ENCODE results near the gene ZNF772. TPM values are rescaled to one million over a fixed set of nuclear protein-coding genes. Genes with fewer than 3 reads are reported as not detected.

Gene ZNF772
- total RNA-seq, 2 experiments from 2014 or later, result 2.5 to 3.2 TPM

DNA sequence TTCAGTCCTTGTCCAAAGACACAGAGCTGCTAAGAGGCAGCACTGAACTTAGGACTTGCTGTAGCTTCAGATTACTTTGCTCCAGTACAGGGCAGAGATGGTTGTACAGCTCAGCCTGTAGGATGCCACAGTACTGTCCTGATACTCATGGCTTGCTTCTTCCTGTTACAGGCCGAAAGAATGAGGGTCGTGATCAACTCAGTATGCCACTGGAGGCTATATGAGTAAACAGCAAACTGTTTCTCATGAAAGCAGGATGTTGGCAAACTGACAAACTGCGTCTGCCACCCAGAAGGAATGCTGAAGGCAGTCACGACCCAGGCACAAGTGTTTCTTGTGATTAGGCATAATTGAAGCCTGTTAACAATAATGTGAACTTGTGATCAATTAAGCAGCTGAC is 39.4 kb downstream of the ZNF772 start:
- TF ChIP-seq, protein P1, sequence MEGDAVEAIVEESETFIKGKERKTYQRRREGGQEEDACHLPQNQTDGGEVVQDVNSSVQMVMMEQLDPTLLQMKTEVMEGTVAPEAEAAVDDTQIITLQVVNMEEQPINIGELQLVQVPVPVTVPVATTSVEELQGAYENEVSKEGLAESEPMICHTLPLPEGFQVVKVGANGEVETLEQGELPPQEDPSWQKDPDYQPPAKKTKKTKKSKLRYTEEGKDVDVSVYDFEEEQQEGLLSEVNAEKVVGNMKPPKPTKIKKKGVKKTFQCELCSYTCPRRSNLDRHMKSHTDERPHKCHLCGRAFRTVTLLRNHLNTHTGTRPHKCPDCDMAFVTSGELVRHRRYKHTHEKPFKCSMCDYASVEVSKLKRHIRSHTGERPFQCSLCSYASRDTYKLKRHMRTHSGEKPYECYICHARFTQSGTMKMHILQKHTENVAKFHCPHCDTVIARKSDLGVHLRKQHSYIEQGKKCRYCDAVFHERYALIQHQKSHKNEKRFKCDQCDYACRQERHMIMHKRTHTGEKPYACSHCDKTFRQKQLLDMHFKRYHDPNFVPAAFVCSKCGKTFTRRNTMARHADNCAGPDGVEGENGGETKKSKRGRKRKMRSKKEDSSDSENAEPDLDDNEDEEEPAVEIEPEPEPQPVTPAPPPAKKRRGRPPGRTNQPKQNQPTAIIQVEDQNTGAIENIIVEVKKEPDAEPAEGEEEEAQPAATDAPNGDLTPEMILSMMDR (IDR thresholded peaks at IDR 0.05), result no peak
- Mint-ChIP-seq H3K4me1 (ENCODE audit: low read depth) (peaks cover 31% of the 10 kb centered on the region), H3K36me3 (ENCODE audit: low read depth) (peaks cover 79% of the 10 kb centered on the region), H3K27me3 (no peaks in the 10 kb centered on the region), H3K9me3 (peaks cover 35% of the 10 kb centered on the region), H3K27ac (no peak overlapping the region), H3K4me3 (peak overlapping the region; percentile 50)
- DNase-seq (no peak), ATAC-seq (ENCODE audit: poor library complexity) (no peak)
- CTCF ChIA-PET, result no interaction called here
- peaks cover 21% of the 10 kb centered on the region for H3K4me1 ChIP-seq (ENCODE audit: insufficient read depth, low read length)
- POLR2A ChIA-PET, result interaction anchor here (0.6 kb wide), 2 partner anchors 192 to 197 kb away, joined by 3 read pairs; partner anchors contain the start of gene ZNF805
- peaks cover 16 to 36% of the 10 kb centered on the region in 2 experiments for H3K9me3 ChIP-seq (ENCODE audit: control insufficient read depth in 1 of 2, insufficient read depth in 1 of 2, low read length in 2 of 2)
- no peak overlapping the region for H3K27ac ChIP-seq (ENCODE audit: low read depth in 1 of 2, low read length in 2 of 2)
- H3K27me3 ChIP-seq (ENCODE audit: control insufficient read depth in 1 of 2, insufficient read depth in 2 of 2, low read length in 2 of 2), result no peaks in the 10 kb centered on the region
- peaks cover 35% of the 10 kb centered on the region for H3K36me3 ChIP-seq (ENCODE audit: insufficient read depth, low read length)
- no peak overlapping the region for H3K4me3 ChIP-seq (ENCODE audit: low read length)
- intact Hi-C loops (cut with DNase I, micrococcal nuclease), result loop anchor here in 1 of 2 experiments (10.0 kb wide), 1 partner anchor 843 kb away; the partner anchor contains the start of gene ZNF71

DNA sequence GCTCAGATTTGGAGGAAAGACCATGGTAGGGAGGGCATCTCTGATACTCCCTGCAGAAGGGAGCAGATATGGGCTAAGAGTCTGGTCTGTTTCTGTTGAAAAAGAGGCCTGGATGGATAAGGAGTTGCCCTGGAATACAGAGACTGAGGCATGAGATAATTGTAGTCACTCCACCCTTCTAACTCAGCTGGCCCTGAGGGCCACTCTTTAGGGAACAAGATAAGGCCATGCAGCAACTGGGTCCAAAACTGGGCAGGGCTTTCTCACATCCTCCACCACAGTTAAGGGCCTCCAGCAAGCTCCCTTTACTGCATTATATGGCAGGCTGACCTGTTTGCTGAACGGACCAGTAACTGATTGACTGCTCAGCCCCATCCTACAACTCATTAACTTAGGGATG is 40.9 kb downstream of the ZNF772 start:
- ChIA-PET POLR2A (interaction anchor here (1.4 kb wide), 1 partner anchor 11 kb away, joined by 3 read pairs; no protein-coding TSS in a partner anchor), CTCF (no interaction called here)
- Mint-ChIP-seq H3K27ac (peak overlapping the region; percentile 70), H3K36me3 (ENCODE audit: low read depth) (peaks cover 63% of the 10 kb centered on the region), H3K4me3 (peak overlapping the region; percentile 97), H3K9me3 (peaks cover 26% of the 10 kb centered on the region), H3K4me1 (ENCODE audit: low read depth) (peaks cover 31% of the 10 kb centered on the region), H3K27me3 (no peaks in the 10 kb centered on the region)
- Histone ChIP-seq H3K4me3 (ENCODE audit: low read length) (no peak overlapping the region), H3K27ac (ENCODE audit: low read depth in 1 of 2, low read length in 2 of 2) (no peak overlapping the region), H3K27me3 (ENCODE audit: control insufficient read depth in 1 of 2, insufficient read depth in 2 of 2, low read length in 2 of 2) (no peaks in the 10 kb centered on the region), H3K9me3 (ENCODE audit: control insufficient read depth in 1 of 2, insufficient read depth in 1 of 2, low read length in 2 of 2) (peaks cover 4 to 32% of the 10 kb centered on the region in 2 experiments), H3K36me3 (ENCODE audit: insufficient read depth, low read length) (peaks cover 25% of the 10 kb centered on the region), H3K4me1 (ENCODE audit: insufficient read depth, low read length) (peaks cover 21% of the 10 kb centered on the region)
- no peak for ATAC-seq (ENCODE audit: poor library complexity)
- TF ChIP-seq, protein P1 (IDR thresholded peaks at IDR 0.05), result no peak
- intact Hi-C loops (cut with DNase I, micrococcal nuclease), result loop anchor here in 1 of 2 experiments (10.0 kb wide), 1 partner anchor 842 kb away; the partner anchor contains the start of gene ZNF71
- DNase-seq, result no peak

DNA sequence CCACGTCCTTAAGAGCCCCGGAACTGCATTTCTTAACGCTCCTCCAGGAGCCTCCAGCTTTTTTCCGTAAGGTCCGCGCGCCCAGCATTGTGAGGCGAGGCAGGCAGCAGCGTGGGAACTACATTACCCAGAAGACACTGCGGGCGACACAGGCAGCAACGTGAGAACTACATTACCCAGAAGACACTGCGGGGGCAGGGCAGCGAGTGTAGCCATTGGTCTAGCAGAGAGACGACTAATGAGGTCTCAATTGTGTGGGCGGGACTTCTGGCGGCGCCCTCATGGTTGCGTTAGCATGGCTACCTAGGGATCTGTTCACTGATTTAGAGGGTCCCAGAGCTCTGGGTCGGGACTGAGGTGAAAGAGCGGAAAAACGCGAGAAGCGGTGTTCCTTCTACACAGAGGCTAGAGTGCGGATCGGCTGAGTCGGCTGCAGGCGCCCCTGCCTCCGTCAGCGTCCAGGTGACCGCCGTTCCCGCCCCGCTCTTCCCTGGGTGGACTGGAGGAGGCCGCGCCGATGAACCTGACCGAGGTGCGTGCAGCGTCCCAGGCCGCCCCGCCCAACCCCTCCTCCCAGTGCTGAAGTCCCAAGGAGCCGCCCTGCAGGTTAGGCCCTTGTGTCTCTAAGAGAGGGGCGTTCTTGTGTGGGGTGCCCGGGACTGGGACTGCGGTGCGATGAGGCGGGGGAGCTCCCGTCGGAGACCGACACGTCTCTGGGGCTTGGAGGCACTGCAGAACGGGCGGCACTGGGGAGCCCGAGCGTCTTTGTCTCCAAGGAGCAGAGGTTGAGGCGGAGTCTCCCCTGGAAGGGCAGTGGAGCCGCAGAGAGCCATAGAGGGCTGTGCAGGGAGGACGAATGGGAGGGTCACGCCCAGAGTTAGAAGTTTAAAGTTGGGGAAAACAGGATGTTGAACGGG is 42.0 kb downstream of the ZNF772 start, which contains the start of gene ZNF749:
Gene ZNF749 (plus strand): TSS at position 264 of the 917 bp plus-strand sequence. CDS start 254 bp downstream, at position 518.
- Histone ChIP-seq H3K4me1 (ENCODE audit: insufficient read depth, low read length) (peaks cover 21% of the 10 kb centered on the region), H3K27ac (ENCODE audit: low read depth in 1 of 2, low read length in 2 of 2) (peak within 1 kb of the TSS; percentile 47 to 67), H3K4me3 (ENCODE audit: low read length) (peak within 1 kb of the TSS; percentile 79), H3K9me3 (ENCODE audit: control insufficient read depth in 1 of 2, insufficient read depth in 1 of 2, low read length in 2 of 2) (peaks cover 4 to 21% of the 10 kb centered on the region in 2 experiments), H3K27me3 (ENCODE audit: control insufficient read depth in 1 of 2, insufficient read depth in 2 of 2, low read length in 2 of 2) (no peaks in the 10 kb centered on the region), H3K36me3 (ENCODE audit: insufficient read depth, low read length) (peaks cover 24% of the 10 kb centered on the region)
- Mint-ChIP-seq H3K27me3 (no peaks in the 10 kb centered on the region), H3K9me3 (peaks cover 19% of the 10 kb centered on the region), H3K27ac (peak within 1 kb of the TSS; percentile 70), H3K4me1 (ENCODE audit: low read depth) (peaks cover 31% of the 10 kb centered on the region), H3K36me3 (ENCODE audit: low read depth) (peaks cover 54% of the 10 kb centered on the region), H3K4me3 (peak within 1 kb of the TSS; percentile 97)
- TF ChIP-seq, protein P1 (IDR thresholded peaks at IDR 0.05), result no peak
- peak; percentile 100 for ATAC-seq (ENCODE audit: poor library complexity)
- peak; percentile 91 to 99 (median 97) for DNase-seq
- POLR2A ChIA-PET, result interaction anchor here (1.4 kb wide), 1 partner anchor 12 kb away, joined by 3 read pairs; no protein-coding TSS in a partner anchor
- intact Hi-C loops (cut with DNase I, micrococcal nuclease), result loop anchor here (1.0 to 10.0 kb wide), 10 partner anchors 24 to 841 kb away; partner anchors contain the start of genes ZNF548 (in 2 of the 2), ZNF772 (in 2 of the 2), TRAPPC2B (in 1 of the 2) and ZNF17 (in 1 of the 2)
- CTCF ChIA-PET, result interaction anchor here (0.7 to 1.5 kb wide), 2 partner anchors 42 to 312 kb away, joined by 3 to 4 read pairs; partner anchors contain the start of gene ZNF772
